Measurements from ENCODE around the gene STAM2. TPM values are rescaled to one million over a fixed set of nuclear protein-coding genes. Genes with fewer than 3 reads are reported as not detected.

Gene STAM2
- total RNA-seq, 6 experiments from 2014 or later = 12.1 to 18.6 (median 14.2) TPM

DNA sequence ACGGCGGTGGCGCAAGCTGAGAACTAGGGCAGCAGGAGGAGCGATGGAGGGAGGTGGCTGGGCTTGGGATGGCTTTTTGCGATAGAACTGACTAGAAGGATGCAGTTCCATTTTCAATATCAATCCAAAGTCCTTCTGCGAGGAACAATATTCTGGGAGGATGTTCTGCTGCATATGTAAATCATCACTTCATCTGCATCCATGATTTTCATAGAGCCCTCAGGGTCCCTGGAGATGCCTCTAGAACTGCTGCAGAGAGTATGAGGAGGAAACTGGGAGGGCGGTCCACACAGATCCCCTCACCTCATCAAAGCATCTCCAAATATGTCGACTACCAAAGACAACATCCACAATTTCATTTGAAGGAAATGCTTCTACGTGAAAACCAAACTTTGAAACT, 97.5 kb downstream of the STAM2 start:
- DNase-seq (no peak), ATAC-seq (no peak)
- TF ChIP-seq POLR2A (IDR thresholded peaks at IDR 0.05) = no peak
- TF ChIP-seq, protein P1, sequence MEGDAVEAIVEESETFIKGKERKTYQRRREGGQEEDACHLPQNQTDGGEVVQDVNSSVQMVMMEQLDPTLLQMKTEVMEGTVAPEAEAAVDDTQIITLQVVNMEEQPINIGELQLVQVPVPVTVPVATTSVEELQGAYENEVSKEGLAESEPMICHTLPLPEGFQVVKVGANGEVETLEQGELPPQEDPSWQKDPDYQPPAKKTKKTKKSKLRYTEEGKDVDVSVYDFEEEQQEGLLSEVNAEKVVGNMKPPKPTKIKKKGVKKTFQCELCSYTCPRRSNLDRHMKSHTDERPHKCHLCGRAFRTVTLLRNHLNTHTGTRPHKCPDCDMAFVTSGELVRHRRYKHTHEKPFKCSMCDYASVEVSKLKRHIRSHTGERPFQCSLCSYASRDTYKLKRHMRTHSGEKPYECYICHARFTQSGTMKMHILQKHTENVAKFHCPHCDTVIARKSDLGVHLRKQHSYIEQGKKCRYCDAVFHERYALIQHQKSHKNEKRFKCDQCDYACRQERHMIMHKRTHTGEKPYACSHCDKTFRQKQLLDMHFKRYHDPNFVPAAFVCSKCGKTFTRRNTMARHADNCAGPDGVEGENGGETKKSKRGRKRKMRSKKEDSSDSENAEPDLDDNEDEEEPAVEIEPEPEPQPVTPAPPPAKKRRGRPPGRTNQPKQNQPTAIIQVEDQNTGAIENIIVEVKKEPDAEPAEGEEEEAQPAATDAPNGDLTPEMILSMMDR (IDR thresholded peaks at IDR 0.05) = no peak
- Histone ChIP-seq H3K27me3 (no peaks in the 10 kb centered on the region), H3K4me3 (no peak overlapping the region), H3K36me3 (no peaks in the 10 kb centered on the region), H3K27ac (no peak overlapping the region), H3K4me1 (no peaks in the 10 kb centered on the region), H3K9me3 (no peaks in the 10 kb centered on the region)
- intact Hi-C loops (cut with DNase I) = no loop called here
- WGBS (ENCODE audit: insufficient coverage, low coverage, low lambda C conversion rate, missing lambda C conversion rate) = 90% methylated on average over 7 of the region's 9 CpGs

DNA sequence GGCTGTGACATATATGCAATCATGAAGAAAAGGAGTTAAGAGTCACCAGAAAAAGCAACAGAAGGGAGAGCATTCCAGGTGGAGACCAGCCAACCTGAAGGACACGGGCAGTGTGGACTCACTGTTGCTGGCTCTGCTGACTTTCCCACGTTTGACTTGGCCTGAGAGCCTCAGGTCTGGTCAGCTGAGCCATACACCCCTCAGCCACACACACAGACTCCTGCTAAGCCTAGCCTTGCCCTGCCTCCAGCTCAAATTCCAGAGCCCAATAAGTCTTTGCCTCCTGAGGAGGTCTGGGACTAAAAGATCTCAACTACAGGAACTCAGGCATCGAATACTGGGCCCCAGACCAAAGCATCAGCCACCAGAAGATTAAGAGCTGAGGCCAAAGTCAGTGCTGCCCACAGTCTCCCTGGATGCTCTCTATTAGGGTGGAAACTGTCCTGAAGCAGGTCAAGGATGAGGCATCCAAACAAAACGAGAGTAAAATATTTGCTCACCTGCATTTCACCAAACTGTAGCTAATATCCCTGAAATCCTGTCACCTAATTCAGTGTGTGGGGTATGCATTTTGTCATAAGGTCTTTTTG, 100.0 kb downstream of the STAM2 start:
- H3K4me1 ChIP-seq = no peaks in the 10 kb centered on the region
- no peaks in the 10 kb centered on the region for H3K36me3 ChIP-seq
- H3K27ac ChIP-seq = no peak overlapping the region
- no peak for TF ChIP-seq POLR2A (IDR thresholded peaks at IDR 0.05)
- TF ChIP-seq, protein P1 (IDR thresholded peaks at IDR 0.05) = no peak
- no peak overlapping the region for H3K4me3 ChIP-seq
- 55% methylated on average over 1 of the region's 4 CpGs for WGBS (ENCODE audit: insufficient coverage, low coverage, low lambda C conversion rate, missing lambda C conversion rate)
- no peaks in the 10 kb centered on the region for H3K27me3 ChIP-seq
- no peaks in the 10 kb centered on the region for H3K9me3 ChIP-seq
- peak; percentile 14 to 80 (median 42) for ATAC-seq
- DNase-seq = no peak
- intact Hi-C loops (cut with DNase I) = no loop called here

DNA sequence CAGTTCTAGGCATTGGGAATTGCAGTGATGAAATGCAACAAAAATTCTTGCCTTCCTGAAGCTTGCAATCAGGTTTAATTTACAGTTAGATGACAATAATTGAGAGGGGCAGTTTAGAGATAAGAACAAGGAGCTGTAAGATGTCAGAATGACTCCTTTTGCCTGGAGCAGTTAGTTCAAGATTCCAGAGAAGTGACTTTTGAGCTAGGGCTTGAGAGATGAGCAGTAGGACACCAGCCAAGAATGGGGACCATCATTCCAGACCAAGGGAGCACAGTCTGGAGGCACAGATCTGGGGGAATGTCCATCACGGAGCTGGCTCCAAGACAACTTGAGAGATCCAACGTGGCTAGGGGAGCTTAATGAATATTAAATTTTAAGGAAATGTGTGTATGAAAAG, 103.6 kb downstream of the STAM2 start:
- no peak overlapping the region for H3K27ac ChIP-seq
- TF ChIP-seq, protein P1 (IDR thresholded peaks at IDR 0.05) = no peak
- no peak for TF ChIP-seq POLR2A (IDR thresholded peaks at IDR 0.05)
- H3K4me3 ChIP-seq = no peak overlapping the region
- no peaks in the 10 kb centered on the region for H3K9me3 ChIP-seq
- DNase-seq = no peak
- no peaks in the 10 kb centered on the region for H3K4me1 ChIP-seq
- intact Hi-C loops (cut with DNase I) = no loop called here
- no peak for ATAC-seq
- no peaks in the 10 kb centered on the region for H3K27me3 ChIP-seq
- H3K36me3 ChIP-seq = no peaks in the 10 kb centered on the region
- WGBS (ENCODE audit: insufficient coverage, low coverage, low lambda C conversion rate, missing lambda C conversion rate) = 48% methylated on average over 2 of the region's 2 CpGs

DNA sequence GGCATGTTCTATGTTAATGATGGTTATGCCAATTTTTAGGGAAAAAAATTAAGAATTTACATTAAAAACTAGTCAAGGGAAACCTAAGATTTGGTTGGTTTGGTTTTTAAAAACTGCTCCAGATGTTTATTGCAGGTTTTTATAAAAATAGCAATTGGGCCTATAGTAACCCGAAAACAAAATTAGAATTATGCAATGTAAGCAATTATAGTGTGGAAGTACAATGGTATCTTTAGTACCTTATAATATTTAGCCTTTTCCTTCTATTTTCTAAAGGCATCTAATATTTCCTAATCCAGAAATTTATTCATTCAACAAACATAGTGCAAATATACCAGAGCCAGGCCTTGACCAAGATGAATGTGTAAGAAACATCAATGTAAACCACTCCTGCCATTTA, 104.0 kb downstream of the STAM2 start:
- no peaks in the 10 kb centered on the region for H3K9me3 ChIP-seq
- ATAC-seq (no peak), DNase-seq (no peak)
- no peak for TF ChIP-seq POLR2A (IDR thresholded peaks at IDR 0.05)
- TF ChIP-seq, protein P1 (IDR thresholded peaks at IDR 0.05) = no peak
- H3K36me3 ChIP-seq = no peaks in the 10 kb centered on the region
- WGBS (ENCODE audit: insufficient coverage, low coverage, low lambda C conversion rate, missing lambda C conversion rate) = 93% methylated on average over 1 of the region's 1 CpG
- no peak overlapping the region for H3K4me3 ChIP-seq
- H3K27ac ChIP-seq = no peak overlapping the region
- intact Hi-C loops (cut with DNase I) = no loop called here
- no peaks in the 10 kb centered on the region for H3K4me1 ChIP-seq
- H3K27me3 ChIP-seq = no peaks in the 10 kb centered on the region

DNA sequence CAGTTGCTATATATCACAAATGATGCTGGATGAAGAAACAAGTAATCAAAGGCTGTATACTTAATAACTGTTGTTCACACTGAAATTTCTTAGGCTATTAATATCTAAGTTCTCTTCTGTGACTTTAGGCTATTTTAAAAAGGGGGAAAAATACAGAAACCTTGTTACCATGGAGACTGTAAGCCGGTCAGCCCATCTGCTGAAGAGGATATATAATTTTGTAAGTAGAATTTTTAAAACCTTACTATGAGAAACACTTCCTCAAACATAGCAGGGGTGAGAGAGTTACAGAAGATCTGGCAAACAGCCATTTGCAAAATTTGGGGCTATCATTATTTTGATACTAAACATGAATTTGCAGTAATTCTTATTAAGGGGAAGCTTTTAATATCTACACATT, 104.5 kb downstream of the STAM2 start:
- 58% methylated on average over 1 of the region's 1 CpG for WGBS (ENCODE audit: insufficient coverage, low coverage, low lambda C conversion rate, missing lambda C conversion rate)
- no peaks in the 10 kb centered on the region for H3K9me3 ChIP-seq
- DNase-seq = no peak
- no peak for TF ChIP-seq POLR2A (IDR thresholded peaks at IDR 0.05)
- TF ChIP-seq, protein P1 (IDR thresholded peaks at IDR 0.05) = no peak
- H3K4me1 ChIP-seq = no peaks in the 10 kb centered on the region
- intact Hi-C loops (cut with DNase I) = no loop called here
- no peaks in the 10 kb centered on the region for H3K36me3 ChIP-seq
- H3K27ac ChIP-seq = no peak overlapping the region
- no peak for ATAC-seq
- H3K4me3 ChIP-seq = no peak overlapping the region
- no peaks in the 10 kb centered on the region for H3K27me3 ChIP-seq
